DOHH2 (cell line): ENCODE measurements around the gene PPP2R2C.

Experiments
- EZH2phosphoT487 ChIP-seq: fragments of 200-600 bp; sonication (generic); IDR thresholded peaks from 2 replicates; pipeline ENCODE4 v1.6.1; 2017; ENCODE audit warnings: borderline replicate concordance, mild to moderate bottlenecking, antibody characterized with exemption, low read length, moderate library complexity, mixed read lengths
- TF ChIP-seq, protein P1 (sequence below): fragments of 200-600 bp; sonication (generic); IDR thresholded peaks from one replicate; pipeline ENCODE4 v1.5.1; 2014; ENCODE audit warnings: antibody characterized with exemption, mild to moderate bottlenecking, low read depth, low read length; ENCODE audit not compliant: poor library complexity, severe bottlenecking

- TF ChIP-seq, protein P1, sequence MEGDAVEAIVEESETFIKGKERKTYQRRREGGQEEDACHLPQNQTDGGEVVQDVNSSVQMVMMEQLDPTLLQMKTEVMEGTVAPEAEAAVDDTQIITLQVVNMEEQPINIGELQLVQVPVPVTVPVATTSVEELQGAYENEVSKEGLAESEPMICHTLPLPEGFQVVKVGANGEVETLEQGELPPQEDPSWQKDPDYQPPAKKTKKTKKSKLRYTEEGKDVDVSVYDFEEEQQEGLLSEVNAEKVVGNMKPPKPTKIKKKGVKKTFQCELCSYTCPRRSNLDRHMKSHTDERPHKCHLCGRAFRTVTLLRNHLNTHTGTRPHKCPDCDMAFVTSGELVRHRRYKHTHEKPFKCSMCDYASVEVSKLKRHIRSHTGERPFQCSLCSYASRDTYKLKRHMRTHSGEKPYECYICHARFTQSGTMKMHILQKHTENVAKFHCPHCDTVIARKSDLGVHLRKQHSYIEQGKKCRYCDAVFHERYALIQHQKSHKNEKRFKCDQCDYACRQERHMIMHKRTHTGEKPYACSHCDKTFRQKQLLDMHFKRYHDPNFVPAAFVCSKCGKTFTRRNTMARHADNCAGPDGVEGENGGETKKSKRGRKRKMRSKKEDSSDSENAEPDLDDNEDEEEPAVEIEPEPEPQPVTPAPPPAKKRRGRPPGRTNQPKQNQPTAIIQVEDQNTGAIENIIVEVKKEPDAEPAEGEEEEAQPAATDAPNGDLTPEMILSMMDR, result no peak
- no peak for TF ChIP-seq EZH2phosphoT487
Observed at GRCh38 chr4:6288871-6289270, 183.5 kb downstream of the PPP2R2C start.
